GM19467 (cell line): ENCODE measurements around the gene INTS6L.
"Not testable (repeated sequence)": the region's sequence is repeated elsewhere in the genome, so short reads cannot be mapped to it uniquely, and the experiment has no call there.

Experiments
- ATAC-seq: cut with Tn5 transposase; IDR thresholded peaks from one replicate; pipeline ENCODE4 v1.9.1; 2021; ENCODE audit warnings: mild to moderate bottlenecking, moderate library complexity; ENCODE audit not compliant: unreplicated experiment

Gene INTS6L

DNA sequence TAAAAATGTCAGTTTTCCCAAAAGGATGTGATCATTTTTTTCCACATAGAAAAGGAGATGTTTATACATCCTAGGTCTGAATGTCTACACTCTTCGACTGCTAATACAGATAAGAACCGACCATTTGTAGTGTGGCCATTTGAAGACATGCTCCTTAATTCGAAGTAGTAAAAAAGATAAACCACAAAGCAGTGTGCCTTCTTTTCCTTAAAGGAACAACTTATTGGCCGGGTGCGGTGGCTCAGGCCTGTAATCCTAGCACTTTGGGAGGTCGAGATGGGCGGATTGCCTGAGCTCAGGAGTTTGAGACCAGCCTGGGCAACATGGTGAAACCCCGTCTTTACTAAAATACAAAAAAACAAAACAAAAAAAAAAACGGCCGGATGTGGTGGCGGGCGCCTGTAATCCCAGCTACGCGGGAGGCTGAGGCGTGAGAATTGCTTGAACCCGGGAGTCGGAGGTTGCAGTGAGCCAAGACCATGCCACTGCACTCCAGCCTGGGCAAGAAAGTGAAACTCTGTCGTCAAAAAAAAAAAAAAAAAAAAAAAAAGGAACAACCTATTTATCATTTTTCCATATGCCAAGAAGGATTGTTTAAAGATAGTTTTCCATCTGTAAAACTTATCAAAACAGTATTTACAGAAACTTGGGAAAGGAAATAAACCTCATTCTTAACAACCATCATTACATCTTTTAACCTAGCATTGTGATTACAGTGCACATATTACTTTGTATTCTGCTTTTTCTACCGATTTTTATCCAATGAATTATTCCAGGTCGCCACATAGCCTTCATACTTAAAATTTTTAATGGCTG, 2.6 kb downstream of the INTS6L start:
- no peak for ATAC-seq

DNA sequence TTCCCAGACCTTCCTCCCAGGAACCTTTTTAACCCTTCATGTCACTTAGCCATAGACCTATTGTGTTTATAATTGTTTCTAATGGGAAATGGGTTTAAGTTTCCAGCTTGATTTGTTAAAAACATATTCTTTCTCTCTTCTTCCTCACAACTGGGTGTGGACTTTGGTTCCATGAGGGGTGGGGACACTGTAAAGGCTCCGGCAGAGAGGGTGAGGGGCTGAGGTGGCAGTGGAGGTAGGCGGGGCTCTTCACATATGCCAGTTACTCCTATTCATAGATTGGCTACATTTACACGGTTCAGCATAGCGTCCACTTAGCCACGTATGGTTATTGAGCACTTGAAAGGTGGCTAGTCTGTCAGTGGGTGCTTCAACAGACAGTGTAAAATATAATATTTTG, 7.8 kb downstream of the INTS6L start:
- ATAC-seq = no peak

DNA sequence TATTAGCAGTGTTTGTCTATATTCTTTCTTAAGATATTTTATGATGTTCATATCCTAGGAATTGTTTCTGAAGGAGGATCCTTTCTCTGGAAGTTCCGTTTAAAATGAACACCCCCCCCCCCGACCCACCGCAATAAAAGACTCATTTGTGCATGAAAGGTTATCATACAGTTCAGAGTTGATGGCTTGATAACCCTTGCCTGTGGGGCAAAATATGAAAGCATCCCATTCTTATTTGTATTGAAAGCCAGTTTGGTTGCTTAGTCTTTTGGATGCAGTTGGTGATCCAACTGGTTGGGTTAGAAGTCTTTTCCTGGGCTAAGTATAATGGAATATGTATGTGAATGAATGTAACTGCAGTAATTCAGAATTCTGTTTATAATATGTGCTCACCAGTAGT, 8.3 kb downstream of the INTS6L start:
- no peak for ATAC-seq

DNA sequence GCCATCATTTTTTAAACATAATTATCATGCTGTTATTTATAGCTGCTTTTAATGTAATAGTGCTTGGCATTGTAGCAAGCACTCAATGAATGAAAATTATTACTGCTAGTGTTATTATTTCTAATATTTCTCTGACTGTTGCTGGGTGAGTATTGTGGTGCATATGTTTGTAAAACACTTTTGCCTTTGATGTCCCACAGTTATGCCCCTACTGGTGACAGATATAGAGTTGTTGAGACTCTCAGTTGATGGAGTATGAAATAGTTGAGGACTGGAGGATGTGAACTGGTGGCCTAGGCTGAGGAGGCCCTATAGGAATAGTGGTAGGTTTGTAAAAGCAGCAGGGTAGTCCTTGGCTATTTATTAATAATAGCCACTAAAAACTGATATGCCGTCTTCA, 9.6 kb downstream of the INTS6L start:
- no peak for ATAC-seq

DNA sequence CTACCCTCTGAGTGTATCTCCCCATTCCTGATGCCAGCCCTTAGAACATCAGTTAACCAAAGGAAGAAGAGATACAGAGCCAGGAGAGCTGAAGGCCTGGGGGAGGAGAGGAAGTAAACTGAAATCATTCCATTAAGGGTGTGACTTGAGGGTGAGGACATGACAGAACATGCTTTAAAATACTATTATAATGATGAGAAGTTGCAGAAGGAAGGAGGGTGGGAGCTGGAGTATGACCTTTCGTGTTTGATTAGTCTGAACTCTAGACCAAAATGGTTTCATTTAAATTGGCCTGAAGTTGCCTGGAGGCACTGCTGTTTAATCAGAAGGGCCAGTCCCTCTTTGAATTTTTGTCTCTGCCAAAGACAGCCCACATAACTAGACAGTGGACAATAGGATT, 11.4 kb downstream of the INTS6L start:
- ATAC-seq = no peak

DNA sequence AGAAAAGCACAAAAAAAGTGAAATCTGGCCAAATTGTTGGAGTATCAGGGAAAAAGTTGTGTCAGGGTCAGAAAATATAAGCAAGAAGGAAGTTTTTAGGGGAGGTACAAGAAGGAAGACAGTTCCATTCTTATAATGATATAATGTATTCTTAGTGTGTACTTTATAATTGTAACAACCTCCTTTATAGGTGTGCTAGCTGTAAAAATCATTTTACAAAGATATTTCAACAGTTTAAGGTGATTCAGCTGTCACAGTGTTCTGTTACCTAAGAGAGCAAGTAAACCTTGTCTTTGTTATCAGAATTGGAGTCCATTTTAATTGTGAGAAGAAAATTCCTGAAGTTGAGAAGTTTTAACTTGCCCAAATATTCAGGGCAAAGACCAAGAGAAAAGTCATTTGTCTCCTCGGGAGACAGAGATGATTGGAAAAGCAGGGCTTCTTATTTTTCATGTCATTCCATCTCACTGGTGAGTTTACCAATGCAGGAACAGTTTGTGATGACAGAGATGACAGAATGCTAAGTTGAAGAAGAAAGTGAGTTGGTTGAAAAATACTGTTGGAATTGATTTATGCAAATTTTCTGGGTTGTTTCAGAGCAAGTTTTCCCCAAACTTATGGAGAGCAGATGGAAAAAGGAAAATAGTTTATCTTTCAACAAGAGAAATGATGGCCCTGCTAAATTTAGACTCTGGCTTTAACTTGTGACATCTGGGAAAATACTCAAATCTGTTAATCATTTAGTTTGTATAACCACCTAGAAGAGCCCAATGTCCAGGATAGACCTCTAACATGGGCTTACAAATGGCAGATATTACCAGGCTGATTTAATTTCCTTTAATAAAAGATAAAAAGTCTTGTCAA, 14.8 kb downstream of the INTS6L start:
- ATAC-seq = no peak

DNA sequence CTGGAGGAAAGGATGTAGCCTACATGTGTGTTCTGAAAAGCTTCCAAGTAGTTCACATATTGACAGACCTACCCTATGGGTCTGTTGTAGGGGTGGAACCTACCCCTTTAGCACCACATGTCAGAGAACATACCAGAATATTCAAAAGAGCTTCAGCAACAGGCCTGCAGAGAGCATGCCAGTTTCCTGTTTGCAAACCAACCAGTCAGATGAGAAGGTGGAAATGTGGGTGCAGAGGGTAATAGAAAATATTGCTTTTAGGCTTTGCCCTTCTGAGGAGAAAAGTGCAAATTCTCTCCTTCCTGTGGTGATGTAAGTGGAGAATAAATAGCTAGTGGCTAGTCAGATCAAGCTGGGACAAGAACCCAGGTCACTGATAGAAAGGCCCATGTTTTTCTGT, 16.4 kb downstream of the INTS6L start:
- ATAC-seq = no peak

DNA sequence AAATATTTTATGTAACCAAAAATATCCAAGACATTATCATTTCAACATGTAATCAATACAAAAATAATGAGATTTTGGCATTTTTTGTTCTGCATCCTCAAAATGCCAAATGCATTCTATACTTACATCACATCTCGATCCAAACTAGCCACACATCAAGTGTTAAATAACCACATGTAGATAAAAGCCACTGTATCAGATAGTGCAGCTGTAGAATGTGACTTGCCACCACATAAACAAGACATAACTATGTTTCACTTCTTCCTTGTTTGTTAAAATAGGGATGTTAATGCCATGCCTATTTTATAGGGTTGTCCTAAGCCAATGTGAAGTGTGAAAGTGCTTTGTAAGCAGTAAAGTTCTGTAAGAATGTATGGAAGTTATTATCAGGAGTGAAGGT, 20.9 kb downstream of the INTS6L start:
- ATAC-seq = no peak

DNA sequence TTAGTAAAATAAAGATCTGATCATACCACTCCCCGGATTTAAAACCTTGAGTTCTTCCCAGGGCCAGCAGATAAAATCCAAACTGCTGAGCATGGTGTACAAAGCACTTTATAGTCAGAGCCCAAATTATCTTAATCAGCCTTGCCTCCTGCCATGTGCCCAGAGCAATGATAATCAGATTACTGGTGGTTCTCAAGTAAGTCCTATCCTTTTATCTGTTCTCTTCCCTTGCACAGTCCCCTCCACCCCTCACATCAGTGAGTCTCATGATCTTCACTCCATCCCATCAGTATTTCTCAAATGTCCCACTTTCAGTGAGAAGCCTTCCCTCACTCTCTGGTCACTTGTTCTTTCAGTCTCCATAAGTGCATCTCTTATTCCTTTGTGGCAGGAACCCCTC, 22.7 kb downstream of the INTS6L start:
- ATAC-seq = no peak

DNA sequence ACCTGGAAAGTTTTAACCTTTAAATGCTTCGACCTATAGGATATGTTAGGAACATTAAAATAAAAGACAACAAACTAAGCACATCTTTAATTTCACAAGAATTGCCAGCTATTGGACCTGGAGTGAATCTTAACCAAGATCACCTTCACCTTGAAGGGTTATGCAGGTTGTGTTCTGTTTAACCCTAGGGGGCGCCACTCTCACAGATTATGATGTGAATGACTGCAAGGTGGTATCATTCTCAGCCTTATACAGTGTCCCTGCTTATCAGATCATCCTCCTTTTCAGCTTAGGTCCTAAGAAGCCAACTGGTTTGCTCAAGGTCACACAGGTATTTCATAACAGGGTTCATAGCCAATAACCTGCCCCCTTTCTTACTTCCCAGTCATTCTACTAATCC, 23.5 kb downstream of the INTS6L start:
- no peak for ATAC-seq

DNA sequence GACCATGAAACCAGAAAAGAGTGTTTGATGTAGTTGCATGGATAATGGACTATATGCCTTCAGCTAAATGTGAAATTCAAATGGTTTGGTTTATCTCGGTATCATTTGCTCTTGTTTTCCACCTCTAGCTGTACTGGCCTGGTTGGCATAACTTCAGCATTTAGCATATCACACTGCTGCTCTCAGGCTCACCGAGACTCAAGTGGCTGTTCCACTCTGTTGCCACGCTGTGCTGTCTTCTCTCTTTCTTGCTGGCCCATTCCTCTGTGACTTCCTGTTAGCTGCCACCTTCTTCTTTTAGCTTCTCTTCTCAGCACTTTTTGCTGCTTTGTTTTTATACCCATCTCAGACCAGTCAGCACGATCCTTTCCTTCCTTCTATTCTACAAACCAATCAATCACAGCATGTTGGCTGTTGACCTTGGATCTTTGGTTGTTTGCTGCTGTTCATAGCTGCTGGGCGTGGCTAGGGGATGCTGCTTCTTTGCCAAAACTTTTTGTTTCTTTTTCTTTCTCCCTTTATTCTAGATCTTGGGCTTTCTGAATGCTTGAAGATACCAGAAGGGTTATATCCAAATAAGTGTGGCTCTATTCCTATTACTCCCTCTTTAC, 24.0 kb downstream of the INTS6L start:
- ATAC-seq = no peak

DNA sequence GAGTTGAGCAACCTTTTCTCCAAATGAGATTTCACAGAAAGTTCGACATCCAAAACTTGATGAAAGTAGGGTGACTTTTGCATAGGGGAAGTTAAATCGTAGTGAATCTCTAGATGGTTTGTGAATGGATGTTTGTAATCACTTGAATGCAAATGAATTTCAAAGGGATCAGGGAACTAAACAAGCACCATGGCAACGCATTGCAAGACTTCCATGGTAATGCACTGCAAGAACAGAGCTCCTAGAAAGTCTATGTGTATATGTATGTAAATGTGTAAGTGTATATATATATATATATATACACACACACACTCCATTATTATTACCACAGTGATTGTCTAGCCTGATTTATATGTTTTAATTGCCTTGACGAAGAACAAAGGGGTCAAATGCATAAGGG, 27.3 kb downstream of the INTS6L start:
- ATAC-seq = no peak

DNA sequence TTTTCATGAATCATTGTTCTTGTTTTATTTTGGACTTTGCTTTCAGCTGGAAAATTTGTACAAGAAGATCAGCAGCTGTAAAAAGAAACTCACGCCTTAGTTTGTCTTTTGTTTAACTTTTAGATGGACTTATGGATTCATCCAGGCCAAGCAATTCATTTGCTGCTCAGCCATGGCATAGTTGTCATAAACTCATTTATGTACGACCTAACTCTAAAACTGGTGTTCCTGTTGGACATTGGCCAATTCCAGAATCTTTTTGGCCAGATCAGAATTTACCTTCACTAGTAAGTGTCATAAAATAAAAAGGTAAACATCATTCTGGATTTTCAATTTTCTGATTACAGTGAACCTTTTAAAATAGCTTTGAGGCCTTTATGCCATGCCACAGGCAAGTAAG, 29.1 kb downstream of the INTS6L start:
- no peak for ATAC-seq

DNA sequence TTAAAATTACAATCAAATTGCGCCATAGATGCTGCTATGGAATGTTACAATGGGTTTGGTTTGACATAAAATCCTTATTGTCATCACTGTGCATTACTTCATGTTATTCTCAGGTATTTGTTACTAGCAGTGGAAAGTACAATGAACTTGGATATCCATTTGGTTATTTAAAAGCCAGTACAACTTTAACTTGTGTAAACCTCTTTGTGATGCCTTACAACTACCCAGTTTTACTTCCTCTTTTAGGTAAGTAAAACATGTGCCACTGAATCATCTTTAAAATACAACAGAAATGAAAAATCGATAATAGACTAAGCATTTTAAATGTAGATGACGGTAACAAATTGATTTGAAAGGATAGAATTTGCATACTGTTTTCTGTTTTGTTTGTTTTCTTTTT, 35.6 kb downstream of the INTS6L start:
- ATAC-seq = no peak

DNA sequence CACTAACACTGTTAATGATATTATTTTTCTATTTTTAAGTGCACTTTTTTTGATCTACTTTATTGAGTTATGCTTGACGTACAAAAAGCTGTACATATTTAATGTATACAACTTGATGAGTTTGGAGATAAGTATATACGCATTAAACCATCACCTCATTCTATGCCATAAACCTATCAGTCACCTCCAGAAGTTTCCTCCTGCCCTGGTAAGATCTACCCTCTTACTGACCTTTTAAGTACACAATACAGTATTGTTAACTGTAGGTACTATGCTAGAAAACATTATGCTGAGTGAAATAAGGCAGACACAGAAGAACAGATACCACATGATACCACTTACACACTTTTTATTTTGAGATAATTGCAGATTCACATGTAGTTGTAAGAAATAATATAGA, 36.9 kb downstream of the INTS6L start:
- no peak for ATAC-seq

DNA sequence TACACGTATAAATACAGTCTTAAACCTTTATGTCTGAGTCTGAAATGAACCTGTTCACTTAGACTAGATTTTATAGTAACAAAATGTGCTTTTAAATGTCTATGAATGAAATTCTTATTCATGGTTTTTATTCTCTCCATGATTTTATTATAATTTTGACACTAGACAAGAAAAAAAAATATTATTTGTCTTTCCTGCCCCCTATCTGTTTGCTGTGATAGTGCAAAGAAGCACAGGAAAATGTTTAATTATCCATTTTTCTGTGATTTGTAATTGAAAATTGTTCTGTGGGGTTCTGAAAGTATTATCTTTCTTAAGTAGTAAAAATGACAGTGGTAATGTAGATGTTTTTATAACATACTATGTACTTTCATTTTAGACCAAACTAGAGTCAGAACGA, 52.0 kb downstream of the INTS6L start:
- no peak for ATAC-seq

DNA sequence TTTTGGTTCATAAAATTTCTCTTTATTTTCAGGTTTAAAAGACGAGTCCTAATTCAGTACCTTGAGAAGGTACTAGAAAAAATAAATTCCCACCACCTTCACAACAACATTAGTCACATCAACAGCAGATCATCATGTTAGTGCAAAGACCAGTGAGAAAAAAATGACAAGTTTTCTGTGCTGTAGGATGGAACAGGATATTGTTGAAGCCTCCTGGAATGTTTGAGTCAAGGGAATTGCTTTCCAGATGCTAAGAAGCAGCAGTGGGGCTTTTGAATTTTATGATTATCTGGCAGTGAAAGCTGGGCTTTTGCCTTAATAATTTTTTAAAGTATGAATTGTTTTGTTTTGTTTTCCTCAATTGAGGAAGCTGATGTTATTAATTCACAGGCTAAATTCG, 61.0 kb downstream of the INTS6L start:
- ATAC-seq = no peak

DNA sequence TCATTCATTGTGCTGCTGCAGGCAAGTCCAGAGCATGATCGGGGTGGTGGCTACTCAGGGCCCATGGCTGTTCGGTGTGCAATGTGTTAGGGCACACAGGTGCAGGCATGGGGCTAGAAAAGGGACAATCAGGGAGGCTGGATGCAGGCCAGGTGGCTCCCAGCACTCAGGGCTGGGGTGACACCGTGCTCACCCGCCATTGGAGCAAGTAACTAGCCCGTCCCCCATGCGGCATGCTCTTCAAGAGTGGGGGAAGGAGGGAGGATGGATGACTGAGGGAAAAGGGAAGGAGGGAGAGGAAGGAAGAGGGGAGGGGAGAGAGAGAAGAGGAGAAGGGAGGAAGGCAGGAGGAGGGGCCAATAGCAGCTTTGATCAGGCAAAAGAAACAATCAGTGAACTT, 64.7 kb downstream of the INTS6L start:
- no peak for ATAC-seq

DNA sequence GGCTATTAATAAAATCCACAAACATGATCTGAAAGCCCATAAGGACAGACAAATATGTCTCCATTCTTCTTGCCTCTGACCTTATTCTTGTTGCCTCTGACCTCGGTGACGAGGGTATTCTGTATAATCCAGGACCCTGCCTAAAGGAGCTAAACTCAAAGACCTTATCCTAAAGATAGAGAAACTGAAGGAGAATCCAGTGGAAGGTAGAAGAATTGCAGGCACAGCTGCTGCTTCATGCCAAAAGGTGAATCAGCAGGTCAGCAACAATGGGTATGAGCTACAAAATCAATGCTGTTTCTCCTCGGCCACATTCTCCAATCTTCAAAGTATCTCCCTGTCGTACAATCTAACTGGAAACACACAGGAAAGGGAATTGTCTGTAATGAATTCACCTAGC, 71.4 kb downstream of the INTS6L start:
- no peak for ATAC-seq

DNA sequence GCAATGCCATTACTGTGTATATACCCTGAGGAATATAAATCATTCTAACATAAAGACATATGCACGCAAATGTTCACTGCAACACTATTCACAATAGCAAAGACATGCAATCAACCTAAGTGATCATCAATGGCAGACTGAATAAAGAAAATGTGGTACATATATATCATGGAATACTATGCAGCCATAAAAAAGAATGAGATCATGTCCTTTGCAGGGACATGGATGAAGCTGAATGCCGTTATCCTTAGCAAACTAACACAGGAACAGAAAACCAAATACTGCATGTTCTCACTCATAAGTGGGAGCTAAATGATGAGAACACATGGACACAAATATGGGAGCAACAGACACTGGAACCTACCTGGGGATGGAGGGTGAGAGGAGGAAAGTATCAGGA, 73.6 kb downstream of the INTS6L start:
- ATAC-seq = not testable (repeated sequence)

DNA sequence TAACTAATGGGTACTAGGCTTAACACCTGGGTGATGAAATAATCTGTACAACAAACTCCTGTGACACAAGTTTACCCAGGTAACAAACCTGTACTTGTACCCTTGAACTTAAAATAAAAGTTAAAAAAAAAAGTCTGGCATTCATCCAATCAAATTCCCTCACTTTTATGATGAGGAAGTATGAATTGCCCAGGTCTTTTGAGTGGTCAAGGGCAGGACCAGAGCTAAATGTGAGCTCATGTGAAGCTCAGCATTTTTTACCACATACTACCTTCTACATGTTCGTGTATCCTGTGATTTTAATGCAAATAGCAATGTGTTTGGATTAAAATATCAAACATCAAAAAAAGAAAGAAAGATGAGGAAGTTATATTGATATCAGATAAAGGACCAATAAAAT, 74.0 kb downstream of the INTS6L start:
- not testable (repeated sequence) for ATAC-seq

DNA sequence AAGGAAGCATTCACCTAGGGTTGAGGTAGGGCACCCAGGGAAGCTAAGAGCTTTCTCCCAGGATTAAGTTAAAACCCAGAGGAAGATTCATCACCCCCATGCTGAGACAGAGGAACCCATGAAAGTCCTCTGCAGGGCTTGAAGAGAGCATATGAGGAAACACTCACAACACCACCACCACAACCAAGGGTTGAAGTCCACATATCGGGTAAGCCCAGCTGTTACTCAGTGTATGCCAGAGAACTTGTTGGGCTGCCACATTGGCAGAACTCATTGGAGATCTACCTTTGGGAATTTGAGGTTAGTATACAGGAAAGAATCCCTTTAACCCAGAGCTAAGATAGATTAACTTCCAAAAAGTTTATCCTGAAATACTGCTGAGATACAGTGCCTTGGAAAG, 75.1 kb downstream of the INTS6L start:
- ATAC-seq = no peak
